HG03378 (cell line): ENCODE results near the gene HNRNPF.
"Not testable (repeated sequence)": the region's sequence is repeated elsewhere in the genome, so short reads cannot be mapped to it uniquely, and the experiment has no call there.

Experiments used
- ATAC-seq: cut with Tn5 transposase; IDR thresholded peaks from one replicate; pipeline ENCODE4 v1.9.1; 2021; ENCODE audit warnings: mild to moderate bottlenecking, moderate library complexity; ENCODE audit not compliant: unreplicated experiment

Gene HNRNPF

DNA sequence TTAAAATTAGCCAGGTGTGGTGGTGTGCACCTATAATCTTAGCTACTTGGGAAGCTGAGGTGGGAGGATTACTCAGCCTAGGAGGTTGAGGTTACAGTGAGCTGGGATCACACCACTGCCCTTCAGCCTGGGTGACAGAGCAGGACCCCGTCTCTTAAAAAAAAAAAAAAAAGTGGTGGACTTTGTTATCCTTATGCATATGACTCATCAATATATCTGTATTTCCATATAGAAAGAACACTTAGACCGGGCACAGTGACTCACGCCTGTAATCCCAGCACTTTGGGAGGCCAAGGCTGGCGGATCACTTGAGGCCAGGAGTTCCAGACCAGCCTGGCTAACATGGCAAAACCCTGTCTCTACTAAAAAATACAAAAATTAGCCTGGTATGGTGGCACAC lies 13.0 kb upstream of the HNRNPF start:
- not testable (repeated sequence) for ATAC-seq

DNA sequence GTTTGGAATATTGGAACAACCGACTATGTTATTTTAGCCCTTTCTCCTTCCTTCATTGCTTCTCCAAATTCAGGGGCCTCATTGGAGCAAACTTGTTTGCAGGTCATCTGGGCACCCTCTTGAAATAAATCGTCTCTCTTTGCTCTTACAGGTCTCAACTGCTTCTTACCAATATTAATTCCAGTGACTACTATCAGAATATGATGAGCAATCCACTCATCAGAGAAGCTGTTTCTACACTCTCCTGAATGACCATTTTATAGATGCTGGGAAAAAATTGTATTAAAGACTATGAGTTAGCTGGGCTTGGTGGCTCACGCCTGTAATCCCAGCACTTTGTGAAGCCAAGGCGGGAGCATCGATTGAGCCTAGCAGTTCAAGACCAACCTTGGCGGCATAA lies 12.5 kb upstream of the HNRNPF start:
- ATAC-seq: no peak

DNA sequence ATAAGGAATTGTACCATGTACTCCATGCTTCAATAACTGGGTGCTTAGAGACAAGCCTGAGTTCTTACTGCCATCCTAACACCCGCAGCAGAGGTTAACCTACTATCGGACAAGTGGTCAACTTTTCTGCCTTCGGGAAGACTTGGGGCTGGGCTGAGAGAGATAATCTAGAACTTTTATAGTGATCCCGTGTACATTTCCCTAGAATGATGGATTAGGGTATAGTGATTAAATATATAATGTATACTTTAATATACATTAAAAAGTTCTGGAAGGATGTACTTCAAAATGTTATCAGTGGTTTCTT lies 12.2 kb upstream of the HNRNPF start:
- no peak for ATAC-seq

DNA sequence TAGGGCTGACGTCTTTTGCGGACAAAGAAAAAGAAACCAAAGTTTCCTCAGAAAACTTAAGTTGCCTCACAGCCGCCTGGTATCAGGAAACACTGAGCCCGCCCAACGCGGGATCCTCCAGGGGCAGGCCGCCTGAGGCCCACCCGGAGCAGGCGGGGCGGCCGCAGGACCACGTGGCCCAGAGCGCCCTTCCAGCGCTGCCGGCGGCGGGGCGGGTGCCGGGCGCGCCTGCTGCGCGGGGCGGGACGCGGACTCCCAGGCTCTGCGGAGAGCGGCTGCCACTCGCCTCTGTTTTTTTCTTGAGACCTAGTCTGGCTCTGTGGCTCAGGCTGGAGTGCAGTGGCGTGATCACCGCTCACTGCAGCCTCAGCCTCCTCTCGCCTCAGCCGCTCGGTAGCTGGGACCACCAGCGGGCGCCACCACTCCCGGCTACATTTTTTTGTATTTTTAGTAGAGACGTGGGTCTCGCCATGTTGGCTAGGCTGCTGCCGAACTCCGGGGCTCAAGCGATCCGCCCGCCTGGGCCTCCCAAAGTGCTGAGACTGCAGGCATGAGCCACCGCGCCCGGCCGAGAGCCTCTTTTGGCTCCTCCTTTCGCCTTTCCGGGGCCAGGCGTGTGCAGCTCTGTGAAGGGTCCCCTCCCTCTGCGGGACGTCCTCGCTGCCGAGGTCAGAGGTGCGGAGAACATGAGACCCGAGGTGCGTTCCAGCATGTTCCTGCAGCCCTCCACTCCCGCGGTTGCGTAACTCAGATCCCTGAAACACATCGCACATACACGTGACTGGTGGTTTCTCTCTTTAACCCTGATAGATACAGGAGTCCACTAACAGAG lies 11.6 kb upstream of the HNRNPF start:
- ATAC-seq: peak; percentile 66

DNA sequence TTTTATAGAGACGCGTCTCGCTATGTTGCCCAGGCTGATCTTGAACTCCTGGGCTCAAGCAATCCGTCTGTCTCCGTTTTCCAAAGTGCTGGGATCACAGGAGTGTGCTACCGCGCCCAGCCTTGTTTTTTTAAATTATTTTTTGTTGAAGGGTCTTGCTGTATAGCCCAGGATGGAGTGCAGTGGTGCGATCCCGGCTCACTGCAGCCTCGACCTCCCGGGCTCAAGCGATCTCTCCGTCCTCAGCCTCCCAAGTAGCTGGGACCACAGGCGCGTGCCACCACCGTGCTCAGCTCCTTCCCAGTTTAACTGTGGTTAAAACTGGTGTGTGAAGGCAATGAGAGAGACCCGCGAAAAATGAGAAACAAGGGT lies 11.0 kb upstream of the HNRNPF start:
- peak; percentile 12 for ATAC-seq

DNA sequence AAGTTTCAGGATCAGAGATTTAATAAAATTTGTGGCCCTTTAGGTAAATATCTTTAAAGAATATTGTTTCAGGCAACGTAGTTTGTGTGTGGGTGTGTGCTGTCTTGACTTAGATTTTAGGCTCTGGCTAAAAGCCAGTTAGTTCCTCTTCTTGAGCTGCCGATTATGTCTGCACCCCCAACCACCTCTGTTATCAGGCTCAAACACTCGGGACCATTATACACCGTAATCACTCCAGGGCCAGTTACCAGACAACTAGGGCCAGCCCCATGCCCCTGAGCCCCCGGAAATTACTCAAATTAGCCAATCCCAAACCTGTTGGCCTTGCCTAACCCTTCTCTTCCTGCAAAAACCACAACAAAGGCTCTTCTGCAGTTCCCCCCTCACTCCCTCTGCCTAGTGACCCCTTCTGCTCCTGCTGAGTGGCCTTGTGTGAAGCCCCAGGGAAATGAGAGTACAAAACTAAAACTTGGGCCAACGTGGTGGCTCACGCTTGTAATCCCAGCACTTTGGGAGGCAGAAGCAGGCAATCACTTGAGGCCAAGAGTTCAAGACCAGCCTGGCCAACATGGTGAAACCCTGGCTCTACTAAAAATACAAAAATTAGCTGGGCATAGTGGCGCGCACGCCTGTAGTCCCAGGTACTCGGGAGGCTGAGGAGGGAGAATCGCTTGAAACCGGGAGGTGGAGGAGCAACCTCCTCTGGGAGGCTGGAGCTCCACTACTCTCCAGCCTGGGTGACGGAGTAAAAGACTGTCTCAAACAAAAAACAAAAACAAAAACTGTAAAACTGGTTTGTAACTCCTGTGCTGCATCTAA lies 9.2 kb upstream of the HNRNPF start:
- ATAC-seq: no peak

DNA sequence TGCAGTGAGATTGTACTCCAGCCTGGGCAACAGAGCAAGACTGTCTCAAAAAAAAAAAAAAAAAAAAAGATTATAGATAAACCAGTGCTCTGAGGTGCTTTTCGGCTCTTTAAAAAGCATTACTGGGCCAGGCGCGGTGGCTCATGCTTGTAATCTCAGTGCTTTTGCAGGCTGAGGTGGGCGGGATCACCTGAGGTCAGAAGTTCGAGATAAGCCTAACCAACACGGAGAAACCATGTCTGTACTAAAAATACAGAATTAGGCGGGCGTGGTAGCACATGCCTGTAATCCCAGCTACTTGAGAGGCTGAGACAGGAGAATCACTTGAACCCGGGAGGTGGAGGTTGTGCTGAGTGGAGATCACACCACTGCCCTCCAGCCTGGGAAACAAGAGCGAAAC lies 6.6 kb upstream of the HNRNPF start:
- no peak for ATAC-seq

DNA sequence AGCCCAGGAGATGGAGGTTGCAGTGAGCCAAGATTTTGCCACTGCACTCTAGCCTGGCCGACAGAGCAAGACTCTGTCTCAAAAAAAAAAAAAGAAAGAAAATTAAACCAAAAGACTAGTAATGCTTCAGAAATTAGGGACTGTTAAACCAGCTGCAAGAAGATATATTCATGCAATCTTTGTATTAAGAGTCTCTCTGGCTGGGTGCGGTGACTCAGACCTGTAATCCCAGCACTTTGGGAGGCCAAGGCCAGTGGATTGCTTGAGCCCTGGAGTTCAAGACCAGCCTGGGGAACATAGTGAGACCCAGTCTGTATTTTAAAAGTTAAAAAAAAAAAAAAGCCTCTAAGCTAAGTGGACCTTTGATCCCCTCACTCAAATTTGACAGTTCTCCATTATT lies 2.5 kb upstream of the HNRNPF start:
- ATAC-seq: no peak

DNA sequence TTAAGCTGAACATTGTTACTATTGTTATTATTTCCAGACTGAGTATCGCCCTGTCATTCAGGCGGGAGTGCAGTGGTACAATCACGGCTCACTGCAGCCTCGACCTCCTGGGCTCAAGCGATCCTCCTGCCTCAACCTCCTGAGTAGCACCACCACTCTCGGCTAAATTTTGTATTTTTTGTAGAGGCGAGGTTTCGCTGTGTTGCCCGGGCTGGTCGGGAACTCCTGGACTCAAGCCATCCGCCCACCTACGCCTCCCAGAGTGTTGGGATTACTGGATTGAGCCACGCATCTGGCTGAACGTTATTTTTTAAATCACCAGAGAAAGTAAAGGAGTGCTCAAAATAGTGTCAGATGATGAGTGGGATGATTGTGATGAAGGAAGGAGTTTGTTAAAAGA lies 1.4 kb upstream of the HNRNPF start:
- no peak for ATAC-seq

DNA sequence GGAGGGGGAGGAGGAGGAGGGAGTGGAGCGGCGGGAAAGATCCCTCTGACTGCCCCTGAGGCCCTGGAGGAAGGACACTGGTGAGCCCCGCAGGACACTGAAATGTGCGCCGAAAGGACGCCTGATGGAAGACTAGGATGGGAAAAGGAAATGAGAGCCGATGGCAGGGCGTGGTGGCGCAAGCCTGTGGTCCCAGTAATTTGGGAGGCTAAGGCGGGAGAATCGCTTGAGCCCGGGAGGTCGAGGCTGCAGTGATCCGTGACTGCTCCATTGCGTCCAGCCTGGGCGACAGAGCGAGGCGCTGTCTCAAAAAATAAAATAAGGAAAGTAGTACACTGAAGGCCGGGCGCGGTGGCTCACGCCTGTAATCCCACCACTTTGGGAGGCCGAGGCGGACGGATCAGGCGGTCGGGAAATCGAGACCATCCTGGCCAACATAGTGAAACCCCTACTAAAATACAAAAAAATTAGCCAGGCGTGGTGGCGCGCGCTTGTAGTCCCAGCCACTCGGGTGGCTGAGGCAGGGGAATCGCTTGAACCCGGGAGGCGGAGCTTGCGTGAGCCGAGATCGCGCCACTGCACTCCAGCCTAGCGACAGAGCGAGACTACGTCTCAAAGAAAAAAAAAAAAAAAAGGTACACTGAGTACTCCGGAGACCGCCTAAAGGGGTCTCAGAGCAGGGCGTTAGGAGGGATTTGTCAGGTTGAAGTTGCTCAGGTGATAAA lies 561 bp upstream of the HNRNPF start:
- ATAC-seq: no peak

DNA sequence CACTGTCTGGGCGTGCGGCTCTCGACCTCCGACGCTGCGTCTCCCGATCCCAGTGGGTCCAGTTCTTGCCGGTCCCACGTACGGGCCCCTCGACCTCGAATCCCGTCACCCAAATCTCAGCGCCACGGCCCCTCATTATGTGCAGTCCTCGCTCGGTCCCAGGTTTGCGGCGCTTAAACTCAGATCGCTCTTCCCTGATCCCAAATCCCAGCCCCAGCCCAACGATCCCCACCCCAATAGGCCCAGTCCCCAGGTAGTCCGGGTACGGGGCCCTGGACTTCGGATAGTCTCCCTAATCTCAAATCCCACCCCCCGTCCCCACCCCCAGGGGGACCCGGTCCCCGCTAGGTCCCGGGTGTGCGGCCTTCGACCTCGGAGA lies 666 bp downstream of the HNRNPF start:
- ATAC-seq: no peak

DNA sequence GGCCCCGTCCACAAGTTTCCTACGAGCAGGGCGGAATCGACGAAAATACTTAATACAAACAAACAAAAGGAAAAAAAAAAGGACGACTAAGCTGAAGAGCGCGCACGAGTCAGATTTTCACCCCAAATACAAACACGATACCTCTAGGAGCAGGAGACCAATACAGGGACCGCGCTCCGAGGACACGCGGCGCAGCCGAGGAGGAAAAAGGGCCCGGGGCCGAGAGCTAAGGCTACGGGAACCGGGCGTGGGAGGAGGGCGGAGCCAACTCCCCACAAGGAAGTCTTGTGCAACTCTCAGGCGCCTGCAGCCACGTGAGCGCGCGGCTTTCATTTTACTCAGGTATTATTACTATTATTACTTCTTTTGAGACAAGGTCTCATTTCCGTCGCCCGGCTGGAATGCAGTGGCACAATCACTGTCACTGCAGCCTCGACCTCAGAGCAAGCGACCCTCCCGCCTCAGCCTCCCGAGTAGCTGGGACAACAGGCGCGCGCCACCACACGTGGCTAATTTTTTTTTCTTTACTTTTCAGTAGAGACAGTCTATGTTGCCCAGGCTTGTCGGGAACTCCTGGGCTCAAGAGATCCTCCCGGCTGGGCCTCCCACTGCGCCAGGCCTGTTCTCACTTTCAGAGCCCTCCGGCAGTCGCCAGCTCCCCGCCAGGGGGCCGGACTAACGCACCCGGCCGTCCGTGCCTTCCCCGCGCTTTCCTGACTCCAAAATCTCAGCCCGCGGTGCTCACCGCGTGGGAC lies 1.2 kb downstream of the HNRNPF start:
- peak; percentile 44 for ATAC-seq

DNA sequence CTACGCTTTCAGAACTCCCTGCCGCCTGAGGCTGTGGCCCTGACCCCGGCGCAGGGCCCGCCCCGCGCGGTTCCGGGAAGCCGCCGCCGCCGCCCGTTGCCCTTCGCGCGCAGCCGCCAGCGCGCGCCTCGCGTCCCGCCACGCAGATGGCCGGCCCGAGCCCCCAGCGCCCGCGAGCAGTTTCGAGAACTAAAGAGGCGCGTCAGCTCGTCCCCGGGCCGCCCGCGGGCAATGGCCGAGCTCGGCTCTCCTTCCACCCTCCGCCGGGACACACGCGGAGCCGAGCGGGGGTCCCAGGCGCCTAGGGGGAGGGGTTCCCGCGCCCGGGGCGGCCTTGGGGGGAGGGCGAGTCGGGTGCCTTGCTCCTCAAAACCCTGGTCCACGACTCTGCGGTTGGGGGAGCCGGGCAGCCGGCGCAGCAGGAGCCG lies 1.8 kb downstream of the HNRNPF start:
- peak; percentile 2 for ATAC-seq

DNA sequence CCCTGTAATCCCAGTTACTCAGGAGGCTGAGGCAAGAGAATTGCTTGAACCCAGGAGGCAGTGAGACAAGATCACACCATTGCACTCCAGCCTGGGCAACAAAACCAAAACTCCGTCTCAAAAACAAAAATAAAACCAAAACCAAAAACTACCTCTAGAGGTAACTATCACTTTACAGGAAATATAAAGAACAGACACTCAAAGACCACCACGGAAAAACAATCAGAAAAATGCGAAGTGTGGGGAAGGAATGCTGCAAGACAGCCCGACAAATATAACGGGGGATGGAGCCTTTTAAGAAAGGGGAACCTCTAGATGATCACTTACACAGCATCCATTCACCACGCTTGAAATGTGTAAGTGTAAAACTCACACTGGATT lies 4.3 kb downstream of the HNRNPF start:
- ATAC-seq: no peak

DNA sequence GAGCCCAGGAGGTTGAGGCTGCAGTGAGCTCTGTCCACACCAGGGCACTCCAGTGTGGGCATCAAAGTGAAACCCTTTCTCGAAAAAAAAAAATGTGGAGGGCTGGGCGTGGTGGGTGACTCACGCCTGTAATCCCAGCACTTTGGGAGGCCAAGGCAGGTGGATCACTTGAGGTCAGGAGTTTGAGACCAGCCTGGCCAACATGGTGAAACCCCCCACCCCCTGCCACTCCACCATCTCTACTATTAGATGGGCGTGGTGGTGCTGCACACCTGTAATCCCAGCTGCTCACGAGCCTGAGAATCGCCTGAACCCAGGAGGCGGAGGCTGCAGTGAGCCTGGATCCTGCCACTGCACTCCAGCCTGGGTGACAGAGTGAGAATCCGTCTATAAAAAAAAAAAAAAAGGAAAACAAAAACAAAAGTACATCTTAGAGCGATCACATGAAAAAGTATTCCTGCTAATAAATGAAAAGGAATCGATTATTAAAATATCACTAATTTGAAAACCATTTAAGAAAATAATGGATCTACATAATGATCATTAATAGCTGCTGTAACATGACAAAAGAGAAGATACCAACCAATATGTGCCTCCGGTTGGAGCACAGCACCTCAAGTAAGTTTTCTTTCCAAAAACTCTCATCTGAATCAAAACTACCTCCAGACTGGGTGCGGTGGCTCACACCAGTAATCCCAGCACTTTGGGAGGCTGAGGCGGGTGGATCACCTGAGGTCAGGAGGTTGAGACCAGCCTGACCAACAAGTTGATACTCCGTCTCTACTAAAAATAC lies 4.9 kb downstream of the HNRNPF start:
- ATAC-seq: no peak

DNA sequence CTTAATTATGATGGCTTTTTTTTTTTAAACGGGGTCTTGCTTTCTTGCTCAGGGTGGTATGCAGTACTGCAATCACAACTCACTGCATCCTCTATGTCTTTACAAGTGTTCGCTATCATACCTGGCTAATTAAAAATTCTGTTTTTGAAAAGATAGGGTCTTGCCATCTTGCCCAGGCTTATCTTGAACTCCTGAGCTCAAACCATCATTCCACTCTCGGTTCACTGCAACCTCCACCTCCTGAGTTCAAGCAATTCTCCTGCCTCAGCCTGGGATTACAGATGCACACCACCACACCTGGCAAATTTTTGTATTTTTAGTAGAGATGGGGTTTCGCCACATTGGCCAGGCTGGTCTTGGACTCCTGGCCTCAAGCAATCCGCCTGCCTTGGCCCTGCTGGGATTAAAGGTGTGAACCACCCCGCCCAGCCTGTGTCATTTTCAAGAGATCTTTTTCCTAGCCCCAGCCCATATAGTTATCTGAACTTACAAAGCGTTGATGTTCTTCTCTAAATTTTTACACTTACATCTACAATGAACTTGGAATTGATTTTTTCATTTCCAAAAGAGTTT lies 6.0 kb downstream of the HNRNPF start:
- ATAC-seq: no peak

DNA sequence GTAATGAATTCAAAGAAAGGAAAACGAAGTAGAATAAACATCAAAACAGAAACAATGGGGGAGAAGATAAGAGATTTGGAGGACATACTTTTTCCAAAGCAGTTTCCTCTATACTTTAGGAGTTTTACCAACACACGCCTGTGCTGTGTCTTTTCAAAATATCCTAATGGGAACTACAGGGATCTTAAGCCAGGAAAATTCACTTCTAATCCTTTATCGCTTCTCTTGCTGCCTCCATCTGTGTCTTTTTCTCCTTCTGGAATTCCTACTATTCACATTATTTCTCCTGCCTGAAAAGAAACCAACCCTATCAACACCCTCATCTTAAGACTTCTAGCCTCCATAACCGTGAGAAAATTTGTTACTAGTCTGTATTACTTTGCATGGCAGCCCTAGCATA lies 6.8 kb downstream of the HNRNPF start:
- no peak for ATAC-seq

DNA sequence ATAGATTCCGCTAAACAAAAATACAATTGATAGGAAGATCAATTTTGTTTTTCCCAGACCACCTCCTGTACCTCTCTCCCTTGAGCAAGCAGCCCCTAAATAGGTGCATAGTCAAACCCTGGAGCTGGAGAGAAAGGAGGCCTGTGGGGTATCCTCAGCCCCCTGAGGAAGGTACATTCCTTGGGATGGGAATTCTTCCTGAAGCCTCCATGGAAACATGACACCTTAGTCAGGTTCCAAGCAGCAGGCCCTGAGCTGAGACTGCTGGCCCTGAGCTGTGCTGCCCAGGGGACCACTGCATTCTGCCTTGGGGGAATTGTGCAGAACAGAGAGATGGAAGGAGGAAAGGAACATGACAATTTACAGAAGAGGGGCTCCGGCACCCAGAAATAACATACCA lies 7.4 kb downstream of the HNRNPF start:
- ATAC-seq: no peak

DNA sequence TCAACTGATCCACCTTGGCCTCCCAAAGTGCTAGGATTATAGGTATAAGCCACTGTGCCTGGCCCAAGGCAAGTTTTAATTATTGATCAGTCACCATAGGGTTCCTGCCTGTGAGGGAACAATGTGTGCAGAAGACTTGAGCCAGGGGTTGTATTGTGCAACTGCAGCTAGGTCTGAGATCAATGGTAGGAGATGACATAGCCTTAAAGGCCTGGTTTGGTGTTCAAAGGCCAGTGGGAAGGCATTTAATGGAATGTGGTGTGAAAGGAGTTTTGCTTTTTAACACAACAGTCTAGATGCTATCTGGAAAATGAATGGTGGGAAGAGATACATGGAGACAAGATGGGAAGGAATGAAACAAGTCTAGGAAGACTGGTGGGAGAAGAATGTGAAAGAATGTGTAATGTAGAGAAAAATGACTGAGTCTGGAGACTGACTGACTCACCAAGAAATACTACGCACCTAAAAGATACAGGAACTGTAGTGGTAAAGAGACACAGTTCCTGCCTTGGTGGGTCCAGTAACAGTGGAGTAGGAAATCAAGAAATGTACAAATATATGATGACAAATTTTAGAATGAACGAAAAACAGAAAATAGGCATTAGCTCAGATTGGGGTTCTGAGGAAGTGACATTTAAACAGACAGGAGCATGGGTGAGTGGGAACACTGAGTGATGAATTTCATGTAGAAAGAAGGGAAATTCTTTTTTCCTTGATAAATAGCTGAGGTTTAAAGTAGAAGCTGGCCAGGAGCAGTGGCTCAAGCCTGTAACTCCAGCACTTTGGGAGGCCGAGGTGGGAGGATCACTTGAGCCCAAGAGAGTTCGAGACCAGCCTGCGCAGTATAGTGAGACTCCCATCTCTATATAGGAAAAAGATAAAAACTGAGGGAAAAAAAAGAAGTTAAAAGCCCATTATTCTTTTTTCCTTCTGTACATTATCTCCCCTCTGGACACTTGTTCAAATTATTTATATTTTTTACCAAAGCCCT lies 9.4 kb downstream of the HNRNPF start:
- ATAC-seq: no peak
